Stimulated activated CD8-positive, alpha-beta memory T cell treated with anti-CD3 and anti-CD28 coated beads, Interleukin-2, amount 100 ng/mL, for 1 hour (primary cell): ENCODE data around the gene SYT9.

ENCODE experiments used
- DNase-seq, 2 donors: peaks; one replicate each; pipeline ENCODE4 v3.0.0-alpha.2; 2020; ENCODE audit warnings: low read depth in 2 of 2

The SYT9 gene, protein sequence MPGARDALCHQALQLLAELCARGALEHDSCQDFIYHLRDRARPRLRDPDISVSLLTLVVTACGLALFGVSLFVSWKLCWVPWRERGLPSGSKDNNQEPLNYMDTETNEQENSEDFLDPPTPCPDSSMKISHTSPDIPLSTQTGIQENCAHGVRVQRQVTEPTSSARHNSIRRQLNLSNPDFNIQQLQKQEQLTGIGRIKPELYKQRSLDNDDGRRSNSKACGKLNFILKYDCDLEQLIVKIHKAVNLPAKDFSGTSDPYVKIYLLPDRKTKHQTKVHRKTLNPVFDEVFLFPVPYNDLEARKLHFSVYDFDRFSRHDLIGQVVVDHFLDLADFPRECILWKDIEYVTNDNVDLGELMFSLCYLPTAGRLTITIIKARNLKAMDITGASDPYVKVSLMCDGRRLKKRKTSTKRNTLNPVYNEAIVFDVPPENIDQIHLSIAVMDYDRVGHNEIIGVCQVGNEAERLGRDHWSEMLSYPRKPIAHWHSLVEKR

DNA sequence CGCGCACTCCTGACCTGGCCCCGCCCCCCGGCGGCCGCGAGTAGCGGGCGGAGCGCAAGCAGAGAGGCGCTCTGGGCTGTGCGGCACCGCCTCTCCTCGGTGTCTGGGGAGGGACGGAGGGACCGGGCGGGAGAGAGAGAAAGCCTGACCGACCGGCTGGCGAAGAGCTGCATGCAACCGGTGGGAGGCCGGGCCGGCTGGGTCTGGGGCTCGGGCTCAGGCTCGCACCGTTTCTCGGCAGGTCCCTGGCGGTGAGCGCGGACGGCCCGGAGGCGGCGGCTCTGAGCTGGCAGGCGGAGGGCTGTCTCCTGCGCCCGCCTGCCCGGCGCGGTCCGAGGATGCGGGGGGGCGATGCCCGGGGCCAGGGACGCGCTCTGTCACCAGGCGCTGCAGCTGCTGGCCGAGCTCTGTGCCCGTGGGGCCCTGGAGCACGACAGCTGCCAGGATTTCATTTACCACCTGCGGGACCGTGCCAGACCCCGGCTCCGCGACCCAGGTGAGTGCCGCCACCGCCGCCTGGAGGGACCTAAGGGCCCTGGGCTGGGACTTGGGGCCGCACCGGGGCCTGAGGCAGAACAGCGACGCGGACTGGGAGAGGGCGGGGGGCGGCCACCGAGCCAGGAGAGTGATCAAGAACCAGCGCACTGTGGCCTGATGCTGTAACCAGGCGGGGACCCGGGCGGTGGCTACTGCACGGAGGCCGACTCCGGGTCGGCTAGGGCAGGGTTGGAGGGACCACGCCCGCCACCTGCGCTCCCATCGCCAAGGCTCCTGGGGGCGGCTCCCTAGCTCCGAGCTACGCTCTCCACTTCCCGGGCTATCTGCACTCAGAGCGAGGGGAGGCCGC is at the start of gene SYT9:
SYT9 (plus strand) TSS at position 69 of the 847 bp plus-strand sequence; CDS start at position 352, 283 bp downstream.
- no peak for DNase-seq

DNA sequence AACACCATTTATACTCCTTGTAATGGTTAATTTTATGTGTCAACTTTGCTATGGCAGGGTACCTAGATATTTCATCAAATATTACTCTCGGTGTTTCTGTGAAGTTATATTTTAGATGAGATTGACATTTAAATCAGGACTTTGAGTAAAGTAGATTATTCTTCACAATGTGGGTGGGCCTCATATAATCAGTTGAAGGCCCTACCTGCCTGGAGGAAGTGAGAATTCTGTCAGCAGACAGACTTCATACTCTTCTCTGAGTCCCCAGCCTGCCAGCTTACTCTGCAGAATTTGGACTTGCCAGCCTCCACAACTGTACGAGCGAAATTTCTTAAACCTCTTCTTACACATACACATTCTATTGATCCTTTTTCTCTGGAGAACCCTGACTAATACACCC is 49.3 kb upstream of the SYT9 start:
- no peak for DNase-seq

DNA sequence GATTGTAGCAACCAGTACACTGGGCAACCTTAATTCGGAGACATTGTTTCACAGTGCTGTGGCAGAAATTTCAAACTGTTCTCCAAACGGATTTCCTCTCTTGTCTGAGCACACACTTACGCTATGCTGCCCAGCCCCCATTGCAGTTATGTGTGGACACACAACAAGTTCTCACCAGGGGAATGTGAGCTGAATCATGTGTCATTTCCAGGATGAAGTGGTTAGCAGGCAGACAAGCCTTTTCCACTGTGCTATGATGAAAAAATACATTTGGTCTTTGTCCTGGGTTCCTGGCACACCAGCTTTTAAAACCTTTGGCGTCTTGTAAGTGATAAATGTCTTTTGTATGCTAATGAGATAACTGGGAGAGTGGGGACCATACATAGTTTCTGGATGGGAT is 46.9 kb upstream of the SYT9 start:
- DNase-seq: no peak

DNA sequence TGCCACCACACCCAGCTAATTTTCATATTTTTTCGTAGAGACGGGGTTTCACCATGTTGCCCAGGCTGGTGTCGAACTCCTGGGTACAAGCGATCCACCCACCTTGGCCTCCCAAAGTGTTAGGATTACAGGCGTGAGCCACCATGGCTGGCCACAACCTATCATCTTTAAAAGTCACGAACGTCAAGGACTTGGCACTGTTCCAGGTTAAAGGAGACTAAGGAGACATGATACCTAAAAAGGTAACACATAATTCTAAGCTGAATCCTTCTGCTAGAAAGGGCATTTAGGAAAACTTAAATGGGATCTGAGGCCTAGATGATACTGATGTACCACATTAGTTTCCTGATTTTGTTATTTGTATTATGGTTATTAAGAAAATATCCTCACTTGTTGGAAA is 43.3 kb upstream of the SYT9 start:
- no peak for DNase-seq

DNA sequence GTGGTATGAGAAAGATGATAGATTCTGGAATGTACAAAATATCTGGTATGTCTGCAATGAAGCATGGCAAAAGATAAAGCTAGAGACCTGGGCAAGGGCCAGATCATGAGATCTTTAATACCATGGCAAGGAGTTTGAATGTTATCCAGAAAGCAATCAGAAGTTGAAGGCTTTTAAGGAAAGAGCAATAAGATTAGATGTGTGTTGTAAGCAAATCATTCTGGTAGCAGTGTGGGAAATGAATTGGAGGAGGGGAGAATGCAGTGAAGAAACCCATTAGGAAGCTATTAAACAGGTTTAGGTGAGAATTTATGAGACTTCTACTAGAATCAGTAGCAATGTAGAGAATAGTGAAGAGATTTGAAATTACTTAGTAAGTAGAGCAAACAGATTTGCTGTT is 32.2 kb upstream of the SYT9 start:
- DNase-seq: no peak

DNA sequence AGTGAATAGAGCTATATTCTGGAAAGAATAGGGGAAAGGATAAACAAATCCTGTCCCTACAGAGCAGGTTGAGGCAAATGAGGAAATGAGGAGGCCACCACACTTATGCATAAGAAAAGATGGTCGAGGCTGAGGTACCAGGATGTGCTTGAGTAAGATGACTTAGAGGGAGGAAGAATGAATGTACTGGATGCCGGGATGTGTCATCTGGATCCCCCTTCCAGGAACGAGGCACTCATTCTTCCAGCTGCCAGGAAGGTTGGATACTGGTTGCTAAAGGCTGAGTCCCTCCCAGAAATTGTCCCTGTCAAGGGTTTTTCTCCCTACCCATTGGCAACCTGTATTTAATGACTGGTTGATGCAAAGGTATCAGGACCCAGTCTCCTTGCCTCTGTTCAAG is 31.1 kb upstream of the SYT9 start:
- no peak for DNase-seq

DNA sequence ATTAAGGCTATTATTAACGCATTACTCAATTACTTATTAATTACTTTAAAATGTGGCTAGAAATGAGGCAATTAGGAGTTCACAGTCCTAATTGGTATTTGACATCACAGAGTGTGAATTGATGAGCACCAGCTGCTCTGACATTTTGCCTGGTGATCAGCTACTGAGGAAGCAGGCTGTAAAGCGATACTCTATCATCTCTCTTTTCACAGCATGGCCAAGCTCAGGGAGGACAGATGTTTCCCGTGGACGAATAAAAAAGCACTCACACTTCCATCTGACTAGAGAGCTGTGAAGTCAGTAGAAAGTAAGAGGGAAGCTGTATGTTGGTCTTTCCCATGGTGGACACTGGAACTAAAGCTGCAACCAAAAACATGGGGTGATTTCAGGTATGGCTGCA is 29.1 kb upstream of the SYT9 start:
- DNase-seq: no peak

DNA sequence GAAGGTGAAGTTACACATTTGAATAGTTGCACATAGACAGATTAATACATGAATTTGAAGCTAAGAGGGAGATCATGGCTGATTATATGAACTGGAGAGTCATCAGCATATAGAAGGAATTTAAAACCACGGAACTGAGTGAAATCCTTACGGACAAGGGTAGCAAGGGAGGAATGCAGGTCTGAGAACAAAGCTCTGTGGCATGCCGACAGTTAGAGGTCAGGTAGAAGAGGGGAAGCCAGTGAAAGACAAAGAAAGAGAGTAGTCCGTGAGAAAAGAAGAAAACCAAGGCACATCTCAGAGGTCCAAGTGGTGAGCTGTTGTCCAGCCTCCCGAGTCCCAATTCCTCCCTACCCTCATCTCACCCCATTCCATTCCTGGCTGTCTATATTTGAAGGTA is 11.8 kb upstream of the SYT9 start:
- DNase-seq: no peak

DNA sequence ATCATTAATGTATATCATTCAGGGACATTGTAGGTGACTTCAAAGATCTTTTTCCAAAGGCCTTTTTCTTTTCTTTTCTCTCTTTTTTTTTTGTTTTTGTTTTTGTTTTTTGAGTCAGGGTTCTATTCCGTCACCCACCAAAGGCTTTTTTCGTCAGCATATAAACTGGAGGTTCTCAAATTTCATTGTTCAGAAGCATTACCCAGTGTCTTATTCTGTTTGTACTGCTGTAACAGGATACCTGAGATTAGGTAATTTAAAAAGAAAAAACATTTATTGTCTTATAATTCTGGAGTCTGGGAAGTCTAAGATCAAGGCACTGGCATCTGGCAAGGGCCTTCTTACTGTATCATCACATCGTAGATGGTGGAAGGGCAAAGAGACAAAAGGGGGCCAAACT is 6.4 kb upstream of the SYT9 start:
- no peak for DNase-seq

DNA sequence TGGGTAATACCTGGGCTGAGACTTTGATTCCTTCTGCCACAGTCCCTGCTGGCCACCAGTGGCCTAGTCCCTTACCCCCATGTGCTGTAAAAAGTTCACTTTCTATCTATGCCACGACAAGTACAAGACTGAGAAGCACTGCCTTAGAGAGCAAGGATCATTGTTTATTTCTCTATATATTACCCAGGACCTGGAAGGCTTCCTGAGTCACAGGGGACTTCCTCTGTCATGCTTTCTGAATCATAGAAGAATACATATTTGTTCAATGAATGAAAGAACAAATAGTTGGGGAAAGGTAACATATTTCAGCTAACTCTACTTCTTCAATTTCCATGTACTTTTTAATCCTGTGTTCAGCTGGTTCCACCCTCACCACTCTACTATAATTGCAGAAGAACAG is 5.5 kb upstream of the SYT9 start:
- DNase-seq: no peak

DNA sequence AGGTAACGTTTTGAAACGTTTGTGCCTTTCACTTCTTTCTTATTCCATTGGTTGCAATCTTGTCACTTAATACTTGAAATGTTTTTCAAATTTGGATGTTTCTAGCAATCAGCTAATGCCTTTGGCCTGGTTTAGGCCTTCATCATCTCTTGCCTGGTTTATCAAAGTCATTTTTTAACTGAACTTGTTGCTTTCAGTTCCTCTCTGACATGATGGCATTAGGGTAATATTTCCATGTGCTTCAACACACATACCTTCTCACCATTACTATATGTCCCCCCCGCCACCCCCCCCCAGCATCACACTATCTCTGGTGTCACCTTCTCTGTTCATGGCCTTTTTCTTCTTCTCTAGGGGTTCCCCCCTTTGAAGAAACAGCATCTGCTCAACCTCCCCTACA is 1.5 kb upstream of the SYT9 start:
- no peak for DNase-seq

DNA sequence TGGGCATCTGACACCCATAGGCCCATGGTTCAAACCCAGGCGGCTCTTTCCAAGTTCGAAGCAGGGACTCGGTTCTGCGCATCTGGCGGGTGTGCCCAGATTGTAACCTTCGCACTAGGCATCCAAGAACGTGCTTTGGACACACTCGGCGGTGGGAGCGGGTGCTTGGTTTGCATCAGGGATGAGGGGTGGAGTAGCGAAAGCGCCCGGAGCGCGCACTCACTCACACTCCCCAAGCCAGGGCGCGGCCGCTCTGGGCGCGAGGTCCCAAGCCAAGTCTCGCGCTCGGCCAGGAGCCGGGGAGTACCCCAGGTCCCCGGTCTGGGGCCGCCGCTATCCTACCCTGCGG is 243 bp upstream of the SYT9 start:
- no peak for DNase-seq

DNA sequence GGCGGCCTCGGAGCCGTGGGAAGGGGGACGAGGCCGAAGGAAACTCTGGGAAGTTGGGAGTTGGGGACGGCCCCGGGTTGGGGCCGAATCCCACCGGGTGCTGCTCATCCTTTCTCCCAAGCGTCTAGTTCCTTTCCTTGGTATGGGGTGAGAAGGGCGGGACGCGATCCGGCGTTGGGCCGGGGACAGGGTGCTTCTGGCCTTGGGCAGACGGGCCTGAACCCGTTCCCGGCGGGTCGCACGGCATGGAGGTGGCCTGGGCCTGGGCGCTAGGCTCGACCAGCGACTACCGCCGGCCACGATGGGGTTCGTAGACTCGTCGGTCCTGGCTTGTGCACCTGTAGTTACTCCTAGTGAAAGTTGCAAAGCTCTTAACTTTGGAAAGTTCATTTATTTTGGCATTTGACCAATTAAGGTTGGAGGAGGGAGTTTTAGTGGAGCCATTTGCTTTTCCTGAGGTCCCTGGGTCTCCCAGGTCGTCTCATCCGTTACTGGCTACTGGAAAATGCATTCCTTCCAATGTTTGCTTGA is 1.0 kb downstream of the SYT9 start:
- no peak for DNase-seq

DNA sequence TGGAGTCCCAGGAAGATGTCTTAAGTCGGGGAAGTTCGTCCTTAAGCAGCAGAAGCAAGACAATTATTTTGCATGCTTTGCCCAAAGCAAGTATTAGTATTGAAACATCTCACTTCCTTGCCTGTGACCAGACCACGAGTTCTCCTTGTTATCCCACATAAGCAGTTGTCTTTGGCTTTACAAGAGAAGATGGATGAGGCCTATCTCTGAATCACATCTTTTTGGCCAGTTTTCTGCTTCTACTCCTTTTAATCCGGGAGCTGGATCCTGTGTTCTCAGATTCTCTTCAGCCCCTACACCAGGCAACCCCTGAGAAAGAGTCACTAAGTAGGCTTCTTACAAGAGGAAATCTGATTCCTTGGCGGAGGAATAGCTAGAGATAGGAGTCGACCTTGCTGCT is 2.1 kb downstream of the SYT9 start:
- DNase-seq: no peak

DNA sequence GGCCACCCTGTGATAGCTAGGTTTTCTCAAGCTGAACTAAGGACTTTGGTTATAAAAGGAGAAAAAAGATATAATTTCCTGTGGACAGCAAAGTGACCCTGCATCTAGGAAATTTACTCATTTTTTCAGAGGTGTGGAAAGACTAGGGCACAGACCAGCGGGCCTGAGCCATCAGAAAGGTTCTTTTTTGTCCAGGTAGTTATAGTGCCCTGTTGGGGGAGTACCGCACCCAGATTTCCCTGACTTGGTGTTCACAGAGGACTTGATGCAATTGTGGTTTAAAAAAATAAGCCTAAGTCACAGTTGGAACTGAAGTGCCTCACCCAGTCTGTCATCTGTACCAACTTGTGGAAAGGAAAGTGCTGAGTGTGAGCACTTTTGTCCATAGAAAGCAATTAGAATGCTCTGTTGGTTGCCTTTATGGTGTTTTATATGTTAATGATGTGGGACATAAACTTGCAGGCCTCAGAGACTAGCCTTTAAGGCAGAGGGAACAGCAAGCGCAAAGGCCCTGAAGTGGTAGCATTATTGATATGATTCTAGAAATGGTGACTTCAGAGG is 3.1 kb downstream of the SYT9 start:
- no peak for DNase-seq

DNA sequence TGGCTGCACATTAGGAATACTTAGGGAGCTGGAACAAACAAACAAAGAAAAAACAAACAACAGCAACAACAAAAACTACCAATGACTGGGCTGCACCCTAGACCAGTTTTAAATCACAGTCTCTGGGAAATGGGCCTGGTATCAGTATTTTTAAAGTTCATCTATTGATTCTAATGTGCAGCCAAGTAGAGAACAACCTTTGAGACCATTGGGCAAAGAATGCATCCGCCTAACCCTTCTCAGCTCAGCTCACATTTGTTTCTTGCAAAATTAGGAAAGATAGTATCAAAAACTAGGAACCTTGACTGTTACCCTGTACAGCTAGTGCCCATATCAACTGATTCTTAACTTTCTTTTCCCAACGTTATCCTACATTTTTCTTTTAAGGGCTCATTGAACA is 5.2 kb downstream of the SYT9 start:
- no peak for DNase-seq

DNA sequence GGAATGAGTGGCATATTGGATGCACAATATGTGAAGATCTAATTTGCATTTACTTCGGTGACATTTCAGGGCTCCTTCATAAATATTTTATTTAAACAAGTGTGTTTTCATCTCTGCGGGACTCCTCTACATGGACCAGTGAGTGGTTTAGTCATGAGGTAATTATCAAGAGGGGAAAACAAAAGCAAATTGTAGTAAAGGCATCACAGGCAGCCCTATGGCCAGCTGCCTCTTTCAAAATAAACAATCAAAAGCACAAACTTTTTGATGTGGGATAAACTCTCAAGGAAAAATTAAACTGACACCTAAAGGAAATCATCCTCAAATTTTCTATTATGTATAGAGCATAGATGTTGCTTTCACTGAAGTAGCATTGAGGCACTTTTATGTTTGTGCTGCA is 6.0 kb downstream of the SYT9 start:
- no peak for DNase-seq

DNA sequence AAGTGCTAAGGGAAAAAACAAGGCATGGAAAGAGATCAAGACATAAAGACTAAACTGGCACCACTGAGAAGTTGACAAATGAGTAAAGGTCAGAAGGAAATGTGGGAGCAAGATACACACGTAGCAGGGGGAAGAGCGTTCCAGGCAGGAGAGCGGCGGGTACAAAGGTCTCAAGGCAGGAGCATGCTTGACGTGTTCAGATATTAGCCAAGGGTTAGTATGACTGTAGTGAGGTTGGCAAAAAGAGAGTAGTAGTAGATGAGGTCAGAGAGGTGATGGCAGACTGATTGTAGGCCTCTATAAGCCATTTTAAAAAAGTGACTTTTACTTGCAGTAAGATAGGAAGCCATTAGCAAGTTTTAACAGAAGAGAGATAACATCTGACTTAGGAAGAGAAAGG is 9.9 kb downstream of the SYT9 start:
- no peak for DNase-seq

DNA sequence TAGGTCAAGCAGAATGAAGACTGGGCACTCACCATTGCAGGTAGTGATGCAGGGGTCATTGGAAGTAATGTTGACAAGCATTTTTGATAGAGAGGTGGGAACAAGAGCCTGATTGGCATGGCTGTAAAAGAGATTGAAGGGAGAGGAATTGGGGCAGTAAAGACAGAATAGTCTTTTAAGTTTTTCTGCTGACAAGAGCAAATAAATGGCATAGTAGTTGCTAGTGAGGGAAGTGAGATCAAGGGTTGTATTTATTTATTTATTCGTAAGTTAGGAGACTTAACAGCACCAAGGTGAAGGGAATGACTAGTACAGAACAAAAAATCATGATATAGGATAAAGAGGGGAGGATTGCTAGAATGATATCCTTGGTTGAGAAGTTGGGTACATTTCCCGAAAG is 11.0 kb downstream of the SYT9 start:
- no peak for DNase-seq

DNA sequence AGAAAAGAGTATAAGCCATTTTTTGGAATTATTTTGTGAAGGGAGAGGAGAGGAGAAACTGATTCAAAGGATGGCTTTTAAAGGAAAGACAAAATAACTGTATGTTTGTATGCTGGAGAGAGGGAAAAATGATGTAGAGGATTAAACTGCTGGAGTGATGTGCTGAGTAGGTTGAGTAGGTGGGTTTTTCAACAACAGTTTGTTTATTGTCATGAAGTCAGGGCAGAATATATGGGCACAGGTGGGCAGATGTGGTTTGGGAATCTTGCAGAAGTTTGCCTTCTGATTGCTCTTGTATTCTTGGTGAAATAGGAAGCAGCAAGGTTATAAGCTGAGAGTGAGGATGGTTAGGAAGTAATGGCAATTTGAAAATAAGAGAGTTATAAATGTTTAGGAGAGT is 12.1 kb downstream of the SYT9 start:
- DNase-seq: no peak

DNA sequence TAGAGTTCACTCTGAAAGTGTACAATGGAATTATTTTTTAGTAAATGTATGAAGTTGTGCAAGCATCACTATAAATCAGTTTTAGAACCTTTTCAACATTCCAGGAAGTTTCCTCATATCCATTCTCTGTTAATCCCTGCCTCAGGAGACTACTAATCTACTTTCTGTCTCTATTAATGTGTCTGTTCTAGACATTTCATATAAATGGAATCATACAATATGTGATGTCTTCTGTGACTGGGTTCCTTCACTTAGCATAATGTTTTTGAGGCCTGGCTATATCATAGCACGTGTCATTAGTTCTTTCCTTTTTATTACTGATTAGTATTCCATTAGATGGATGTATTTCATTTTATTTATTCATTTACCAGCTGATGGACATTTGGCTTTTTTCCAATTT is 17.1 kb downstream of the SYT9 start:
- no peak for DNase-seq

DNA sequence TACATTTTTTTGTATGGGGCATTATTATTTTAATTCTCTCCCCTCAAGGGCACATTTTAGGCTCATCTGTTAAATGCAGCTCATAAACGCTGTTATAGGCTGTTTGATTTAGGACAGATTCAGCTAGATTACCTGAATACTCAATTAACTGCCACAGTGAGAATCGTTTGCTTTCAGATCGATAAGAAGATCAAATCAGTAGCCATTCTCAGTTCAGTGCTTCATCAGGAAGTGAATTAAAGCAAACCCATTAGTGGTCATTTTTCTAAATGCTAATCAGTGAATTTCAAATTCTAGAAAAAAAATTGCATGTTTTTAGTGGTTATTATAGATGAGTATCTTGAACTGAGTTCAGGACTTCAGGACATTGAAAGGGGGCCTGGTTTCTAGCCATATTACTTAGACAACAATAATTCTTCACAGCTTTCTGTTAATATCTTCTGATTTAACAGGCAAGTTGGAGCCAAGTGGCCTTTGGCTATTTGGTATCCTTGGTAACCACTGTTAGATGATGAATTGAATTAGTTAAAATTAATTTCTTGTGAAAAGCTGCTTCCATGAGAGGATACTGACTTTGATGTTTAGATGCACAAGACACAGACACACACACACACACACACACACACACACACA is 18.6 kb downstream of the SYT9 start:
- DNase-seq: no peak
